ENCODE results near the gene MARVELD1. TPM values are rescaled to one million over a fixed set of nuclear protein-coding genes. Genes with fewer than 3 reads are reported as not detected.

Gene MARVELD1
- total RNA-seq, 1 donor from 2014 or later, result 0.31 TPM

DNA sequence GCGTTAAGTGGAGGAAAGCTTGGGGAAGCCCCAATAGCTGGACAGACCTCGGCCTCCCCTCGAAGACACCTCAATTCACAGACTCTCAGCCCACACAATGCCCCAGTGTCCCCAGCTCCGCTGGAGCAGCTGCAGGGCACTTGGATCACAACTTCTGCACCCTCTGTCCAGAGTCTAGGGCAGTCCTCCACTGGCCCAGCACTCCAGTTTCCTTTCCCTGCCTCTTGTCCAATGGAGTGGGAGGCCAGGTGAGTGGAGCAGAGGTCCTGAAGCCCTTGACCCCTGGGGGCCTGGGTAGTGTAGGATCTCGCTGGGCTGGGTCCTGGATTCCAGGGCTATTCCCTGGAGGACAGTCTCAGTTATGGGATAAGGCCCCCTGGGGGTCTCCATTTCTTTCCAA lies 46.4 kb downstream of the MARVELD1 start:
- POLR2A ChIA-PET, result no interaction called here
- DNase-seq (no peak), ATAC-seq (ENCODE audit: low read depth) (no peak)
- H3K4me3 Mint-ChIP-seq, result no peak overlapping the region
- peaks cover 67% of the 10 kb centered on the region for H3K36me3 Mint-ChIP-seq (ENCODE audit: low read depth)
- H3K4me1 Mint-ChIP-seq, result peaks cover 13% of the 10 kb centered on the region
- H3K27me3 Mint-ChIP-seq, result no peaks in the 10 kb centered on the region
- intact Hi-C loops (cut with micrococcal nuclease), result loop anchor here (1.0 kb wide), 1 partner anchor 285 kb away; no protein-coding TSS in a partner anchor
- H3K27ac Mint-ChIP-seq, result no peak overlapping the region
- TF ChIP-seq, protein P1, sequence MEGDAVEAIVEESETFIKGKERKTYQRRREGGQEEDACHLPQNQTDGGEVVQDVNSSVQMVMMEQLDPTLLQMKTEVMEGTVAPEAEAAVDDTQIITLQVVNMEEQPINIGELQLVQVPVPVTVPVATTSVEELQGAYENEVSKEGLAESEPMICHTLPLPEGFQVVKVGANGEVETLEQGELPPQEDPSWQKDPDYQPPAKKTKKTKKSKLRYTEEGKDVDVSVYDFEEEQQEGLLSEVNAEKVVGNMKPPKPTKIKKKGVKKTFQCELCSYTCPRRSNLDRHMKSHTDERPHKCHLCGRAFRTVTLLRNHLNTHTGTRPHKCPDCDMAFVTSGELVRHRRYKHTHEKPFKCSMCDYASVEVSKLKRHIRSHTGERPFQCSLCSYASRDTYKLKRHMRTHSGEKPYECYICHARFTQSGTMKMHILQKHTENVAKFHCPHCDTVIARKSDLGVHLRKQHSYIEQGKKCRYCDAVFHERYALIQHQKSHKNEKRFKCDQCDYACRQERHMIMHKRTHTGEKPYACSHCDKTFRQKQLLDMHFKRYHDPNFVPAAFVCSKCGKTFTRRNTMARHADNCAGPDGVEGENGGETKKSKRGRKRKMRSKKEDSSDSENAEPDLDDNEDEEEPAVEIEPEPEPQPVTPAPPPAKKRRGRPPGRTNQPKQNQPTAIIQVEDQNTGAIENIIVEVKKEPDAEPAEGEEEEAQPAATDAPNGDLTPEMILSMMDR (IDR thresholded peaks at IDR 0.05), result no peak
- H3K9me3 Mint-ChIP-seq, result no peaks in the 10 kb centered on the region
- CTCF ChIA-PET, result no interaction called here

GRCh38 chr10:97760461-97761257 lies 47.1 kb downstream of the MARVELD1 start:
- TF ChIP-seq, protein P1 (IDR thresholded peaks at IDR 0.05), result no peak
- Mint-ChIP-seq H3K4me1 (peaks cover 16% of the 10 kb centered on the region), H3K27me3 (no peaks in the 10 kb centered on the region), H3K27ac (no peak overlapping the region), H3K4me3 (no peak overlapping the region), H3K9me3 (no peaks in the 10 kb centered on the region), H3K36me3 (ENCODE audit: low read depth) (peaks cover 60% of the 10 kb centered on the region)
- DNase-seq, result no peak
- ChIA-PET CTCF (no interaction called here), POLR2A (no interaction called here)
- ATAC-seq (ENCODE audit: low read depth), result no peak
- intact Hi-C loops (cut with micrococcal nuclease), result no loop called here

- Mint-ChIP-seq H3K4me1 (peaks cover 18% of the 10 kb centered on the region), H3K27ac (no peak overlapping the region), H3K36me3 (ENCODE audit: low read depth) (peaks cover 54% of the 10 kb centered on the region), H3K27me3 (no peaks in the 10 kb centered on the region), H3K9me3 (no peaks in the 10 kb centered on the region), H3K4me3 (no peak overlapping the region)
- DNase-seq, result no peak
- CTCF ChIA-PET, result no interaction called here
- TF ChIP-seq, protein P1 (IDR thresholded peaks at IDR 0.05), result no peak
- POLR2A ChIA-PET, result no interaction called here
- intact Hi-C loops (cut with micrococcal nuclease), result no loop called here
- ATAC-seq (ENCODE audit: low read depth), result no peak
These were observed 47.9 kb downstream of the MARVELD1 start for GRCh38 chr10:97761331-97761865.

DNA sequence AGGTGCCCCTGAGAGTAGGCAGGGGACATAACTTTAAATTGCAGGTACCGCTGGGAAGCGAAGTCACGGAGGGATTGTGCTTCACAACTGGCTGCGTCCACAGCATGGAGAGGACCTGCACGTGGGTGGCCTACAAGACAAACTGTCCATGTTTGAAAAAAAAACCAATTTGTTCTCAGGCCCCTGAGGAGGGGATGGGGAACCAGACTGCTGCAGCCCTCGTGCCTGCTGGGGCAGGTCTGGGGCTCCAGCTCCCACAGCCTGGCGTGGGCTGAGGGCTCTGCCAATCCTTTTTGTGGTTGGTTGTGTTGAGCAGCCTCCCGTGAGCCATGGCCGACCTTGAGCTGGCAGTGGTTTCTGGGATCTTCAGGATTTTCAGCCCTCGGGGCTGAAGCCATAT lies 48.5 kb downstream of the MARVELD1 start:
- intact Hi-C loops (cut with micrococcal nuclease), result no loop called here
- ChIA-PET POLR2A (no interaction called here), CTCF (no interaction called here)
- DNase-seq (no peak), ATAC-seq (ENCODE audit: low read depth) (no peak)
- H3K27me3 Mint-ChIP-seq, result no peaks in the 10 kb centered on the region
- TF ChIP-seq, protein P1 (IDR thresholded peaks at IDR 0.05), result no peak
- no peaks in the 10 kb centered on the region for H3K9me3 Mint-ChIP-seq
- H3K4me1 Mint-ChIP-seq, result peaks cover 18% of the 10 kb centered on the region
- peaks cover 47% of the 10 kb centered on the region for H3K36me3 Mint-ChIP-seq (ENCODE audit: low read depth)
- H3K4me3 Mint-ChIP-seq, result no peak overlapping the region
- H3K27ac Mint-ChIP-seq, result no peak overlapping the region

DNA sequence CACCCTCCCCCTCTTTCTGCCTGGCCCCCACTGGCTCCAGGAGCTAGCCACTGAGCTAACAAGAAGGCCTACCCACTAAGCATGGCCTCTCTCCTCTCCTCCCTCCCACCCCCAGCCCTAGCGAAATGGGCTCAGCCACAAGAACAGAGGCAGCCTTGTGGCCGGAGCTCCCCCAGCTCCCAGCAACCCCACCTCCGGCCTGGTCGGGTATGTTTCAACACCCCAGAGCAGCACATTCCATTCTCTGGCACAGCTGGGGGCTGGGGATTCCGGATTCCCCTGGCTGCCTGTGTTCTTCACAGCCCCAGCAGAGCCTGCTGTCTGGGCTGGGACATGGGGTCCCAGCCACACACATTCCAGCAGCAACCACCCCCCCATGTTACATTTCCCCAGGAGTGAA lies 49.3 kb downstream of the MARVELD1 start:
- H3K27ac Mint-ChIP-seq, result no peak overlapping the region
- CTCF ChIA-PET, result no interaction called here
- peaks cover 18% of the 10 kb centered on the region for H3K4me1 Mint-ChIP-seq
- TF ChIP-seq, protein P1 (IDR thresholded peaks at IDR 0.05), result no peak
- H3K4me3 Mint-ChIP-seq, result no peak overlapping the region
- H3K36me3 Mint-ChIP-seq (ENCODE audit: low read depth), result peaks cover 41% of the 10 kb centered on the region
- no peaks in the 10 kb centered on the region for H3K9me3 Mint-ChIP-seq
- DNase-seq, result no peak
- POLR2A ChIA-PET, result interaction anchor here (0.6 kb wide), 1 partner anchor 1386 kb away, joined by 6 read pairs; no protein-coding TSS in a partner anchor
- no peak for ATAC-seq (ENCODE audit: low read depth)
- intact Hi-C loops (cut with micrococcal nuclease), result no loop called here
- no peaks in the 10 kb centered on the region for H3K27me3 Mint-ChIP-seq

Data from activated B cell treated with CpG ODN at 0.5 μM for 24 hours (primary cell).